HepG2 (cell line): ENCODE data around the gene MINDY2. TPM values are rescaled to one million over a fixed set of nuclear protein-coding genes. Genes with fewer than 3 reads are reported as not detected.
A peak's percentile ranks its signal among the peaks of the same experiment; 100 is the strongest.

ENCODE experiments used
- ASH2L ChIP-seq: fragments of 300-600, 200-600 bp; sonication (generic); IDR thresholded peaks from 2 replicates; pipeline ENCODE4 v1.7.0; 2017; ENCODE audit warnings: low read depth, mild to moderate bottlenecking, moderate library complexity, mixed read lengths, low read length; ENCODE audit not compliant: insufficient read length
- DPF2 ChIP-seq: sonication (generic); formaldehyde crosslinking; IDR thresholded peaks from 2 replicates; pipeline ENCODE4 v1.4.0; 2020; ENCODE audit warnings: mild to moderate bottlenecking, low read depth, missing genetic modification reagents, borderline replicate concordance
- ETV5 ChIP-seq: IDR thresholded peaks from 2 replicates; pipeline ENCODE4 v1.6.1; 2018; ENCODE audit warnings: missing biosample characterization, missing genetic modification reagents, inconsistent platforms, borderline replicate concordance
- GTF2F1 ChIP-seq: fragments of 150-350 bp; IDR thresholded peaks from 2 replicates; pipeline ENCODE4 v1.6.1; 2014; ENCODE audit warnings: low read length
- MBD4 ChIP-seq: IDR thresholded peaks from 2 replicates; pipeline ENCODE4 v1.6.1; 2012; ENCODE audit warnings: low read length, inconsistent platforms, borderline replicate concordance
- MEIS2 ChIP-seq: sonication (generic); formaldehyde crosslinking; IDR thresholded peaks from 2 replicates; pipeline ENCODE4 v1.9.0; 2021; ENCODE audit warnings: mild to moderate bottlenecking, missing genetic modification reagents
- NR2F1 ChIP-seq, 2 experiments: fragments of 450-650 bp in 1 of 2; formaldehyde crosslinking in 1 of 2; IDR thresholded peaks; 2 replicates each; pipeline versions ENCODE4 v1.5.0 to v1.6.1; 2016 to 2020; ENCODE audit warnings: mild to moderate bottlenecking in 1 of 2, missing compliant biosample characterization in 1 of 2, missing genetic modification reagents in 1 of 2, moderate library complexity in 1 of 2
- NR2F2 ChIP-seq: IDR thresholded peaks from 2 replicates; pipeline ENCODE4 v1.6.1; 2012; ENCODE audit warnings: low read depth, inconsistent platforms, borderline replicate concordance
- TCF7L2 ChIP-seq: IDR thresholded peaks from 2 replicates; pipeline ENCODE4 v1.6.1; 2011; ENCODE audit warnings: mild to moderate bottlenecking, low read depth, low read length, moderate library complexity
- TP53 ChIP-seq: sonication (generic); formaldehyde crosslinking; conservative IDR thresholded peaks from 2 replicates; pipeline ENCODE4 v1.4.0; 2020; ENCODE audit warnings: missing genetic modification reagents
- YEATS2 ChIP-seq: sonication (generic); formaldehyde crosslinking; IDR thresholded peaks from 2 replicates; pipeline ENCODE4 v1.4.0; 2020; ENCODE audit warnings: missing genetic modification reagents, borderline replicate concordance
- ZNF33A ChIP-seq: sonication (generic); formaldehyde crosslinking; IDR thresholded peaks from 2 replicates; pipeline ENCODE4 v1.5.1; 2020; ENCODE audit warnings: missing genetic modification reagents, mild to moderate bottlenecking, moderate library complexity, borderline replicate concordance
- ZNF343 ChIP-seq: sonication (generic); formaldehyde crosslinking; IDR thresholded peaks from 2 replicates; pipeline ENCODE4 v1.4.0; 2020; ENCODE audit warnings: mild to moderate bottlenecking, missing genetic modification reagents
- ZNF577 ChIP-seq: sonication (generic); formaldehyde crosslinking; IDR thresholded peaks from 2 replicates; pipeline ENCODE4 v1.4.0; 2020; ENCODE audit warnings: mild to moderate bottlenecking, low read depth, missing genetic modification reagents, borderline replicate concordance
- polyA plus RNA-seq, 8 experiments: library from polyadenylated mRNA; depleted of rRNA in 3 of 8; stranded (reverse) in 7 of 8; unstranded in 1 of 8; fragments of >200 nt; fragmentation: Illumina TruSeq in 4 of 8; extraction: Trizol in 4 of 8; gene quantifications; 2 replicates each; pipeline versions ENCODE4 v1.2.1 to v1.2.3, GENCODE V29; 2011 to 2016; ENCODE audit warnings: low read depth in 4 of 8, missing spikeins in 1 of 8, mixed read lengths in 1 of 8; ENCODE audit not compliant: insufficient read depth in 1 of 8
- total RNA-seq, 5 experiments: library from RNA; depleted of rRNA; stranded (reverse); fragments of >200 nt; fragmentation: Illumina TruSeq; extraction: Trizol; gene quantifications; 2 replicates each; pipeline ENCODE4 v1.2.3, GENCODE V29; 2016; ENCODE audit warnings: low read depth in 1 of 5
- TF ChIP-seq, protein P1 (sequence below): sonication (generic); formaldehyde crosslinking; IDR thresholded peaks from 2 replicates; pipeline ENCODE4 v1.4.0; 2020; ENCODE audit warnings: missing genetic modification reagents
- TF ChIP-seq, protein P2 (sequence below): sonication (generic); formaldehyde crosslinking; IDR thresholded peaks from 2 replicates; pipeline ENCODE4 v1.9.0; 2021; ENCODE audit warnings: missing genetic modification reagents, borderline replicate concordance
- TF ChIP-seq, protein P3 (sequence below): sonication (generic); formaldehyde crosslinking; IDR thresholded peaks from 2 replicates; pipeline ENCODE4 v1.4.0; 2020; ENCODE audit warnings: missing genetic modification reagents
- TF ChIP-seq, protein P4 (sequence below): fragments of 450-650 bp; IDR thresholded peaks from 2 replicates; pipeline ENCODE4 v1.6.1; 2016
- TF ChIP-seq, protein P5 (sequence below): IDR thresholded peaks from 2 replicates; pipeline ENCODE4 v1.6.1; 2012; ENCODE audit warnings: low read length, improper control_type of control experiment

The MINDY2 gene
- total and polyA plus RNA-seq, 2 of the 13 experiments (the other 11 are each of a cell fraction or from before 2014, with no cell fraction given): 7.2 to 12.6 TPM

DNA sequence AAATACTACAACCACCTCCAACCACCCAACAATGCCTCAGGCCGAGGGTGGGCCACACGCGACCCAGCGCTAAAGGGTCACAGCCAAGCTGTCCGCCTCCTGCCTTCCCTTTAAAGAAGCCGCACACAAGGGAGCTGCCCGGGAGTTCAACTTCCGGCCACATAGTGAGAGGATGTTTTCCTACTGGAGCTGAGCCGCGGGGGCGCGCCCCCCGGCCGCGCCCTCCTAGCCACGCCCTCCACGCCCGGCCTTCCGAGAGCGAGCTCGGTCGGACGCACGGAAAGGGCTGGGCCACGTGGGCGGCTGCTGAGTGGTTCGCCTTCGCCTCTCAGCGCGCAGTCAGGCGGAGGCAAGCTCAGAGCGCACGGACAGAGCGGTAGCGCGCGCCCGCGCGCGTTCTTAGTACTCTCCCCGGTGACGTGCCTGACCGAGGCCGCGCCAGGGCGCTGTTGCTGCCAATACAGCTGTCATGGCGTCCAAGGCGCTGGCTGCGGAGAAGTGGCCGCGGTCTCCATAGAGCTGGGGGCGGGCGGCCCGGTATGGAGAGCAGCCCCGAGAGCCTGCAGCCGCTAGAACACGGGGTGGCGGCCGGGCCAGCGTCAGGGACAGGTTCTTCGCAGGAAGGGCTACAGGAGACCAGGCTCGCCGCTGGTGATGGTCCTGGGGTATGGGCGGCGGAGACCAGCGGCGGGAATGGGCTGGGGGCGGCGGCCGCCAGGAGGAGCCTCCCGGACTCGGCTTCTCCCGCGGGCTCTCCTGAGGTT, at the start of gene MINDY2 (continued):
- TF ChIP-seq ZNF577 (CRISPR knock-in tag) (0 out of 2 replicates have a peak, but pooled peaks have one; percentile 51), ASH2L (peak; percentile 75), ZNF343 (CRISPR knock-in tag) (peak; percentile 75), NR2F2 (0 out of 2 replicates have a peak, but pooled peaks have one; percentile 65), TCF7L2 (no peak), TP53 (CRISPR knock-in tag) (0 out of 2 replicates have a peak, but pooled peaks have one; percentile 23), GTF2F1 (no peak), YEATS2 (CRISPR knock-in tag) (peak; percentile 67; the same call in 1 of the 2 replicates), NR2F1 (CRISPR knock-in tag; IDR thresholded peaks at IDR 0.05) (peak; percentile 30 to 86; a peak in 2 of 4 replicates), ZNF33A (CRISPR knock-in tag) (no peak; the same call in 1 of the 2 replicates), MEIS2 (CRISPR knock-in tag) (peak; percentile 66; the same call in 1 of the 2 replicates), ETV5 (peak; percentile 94), DPF2 (CRISPR knock-in tag) (no peak; the same call in 1 of the 2 replicates), MBD4 (no peak)
- TF ChIP-seq, protein P1, sequence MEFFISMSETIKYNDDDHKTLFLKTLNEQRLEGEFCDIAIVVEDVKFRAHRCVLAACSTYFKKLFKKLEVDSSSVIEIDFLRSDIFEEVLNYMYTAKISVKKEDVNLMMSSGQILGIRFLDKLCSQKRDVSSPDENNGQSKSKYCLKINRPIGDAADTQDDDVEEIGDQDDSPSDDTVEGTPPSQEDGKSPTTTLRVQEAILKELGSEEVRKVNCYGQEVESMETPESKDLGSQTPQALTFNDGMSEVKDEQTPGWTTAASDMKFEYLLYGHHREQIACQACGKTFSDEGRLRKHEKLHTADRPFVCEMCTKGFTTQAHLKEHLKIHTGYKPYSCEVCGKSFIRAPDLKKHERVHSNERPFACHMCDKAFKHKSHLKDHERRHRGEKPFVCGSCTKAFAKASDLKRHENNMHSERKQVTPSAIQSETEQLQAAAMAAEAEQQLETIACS (CRISPR knock-in tag): peak; percentile 99
- TF ChIP-seq, protein P2, sequence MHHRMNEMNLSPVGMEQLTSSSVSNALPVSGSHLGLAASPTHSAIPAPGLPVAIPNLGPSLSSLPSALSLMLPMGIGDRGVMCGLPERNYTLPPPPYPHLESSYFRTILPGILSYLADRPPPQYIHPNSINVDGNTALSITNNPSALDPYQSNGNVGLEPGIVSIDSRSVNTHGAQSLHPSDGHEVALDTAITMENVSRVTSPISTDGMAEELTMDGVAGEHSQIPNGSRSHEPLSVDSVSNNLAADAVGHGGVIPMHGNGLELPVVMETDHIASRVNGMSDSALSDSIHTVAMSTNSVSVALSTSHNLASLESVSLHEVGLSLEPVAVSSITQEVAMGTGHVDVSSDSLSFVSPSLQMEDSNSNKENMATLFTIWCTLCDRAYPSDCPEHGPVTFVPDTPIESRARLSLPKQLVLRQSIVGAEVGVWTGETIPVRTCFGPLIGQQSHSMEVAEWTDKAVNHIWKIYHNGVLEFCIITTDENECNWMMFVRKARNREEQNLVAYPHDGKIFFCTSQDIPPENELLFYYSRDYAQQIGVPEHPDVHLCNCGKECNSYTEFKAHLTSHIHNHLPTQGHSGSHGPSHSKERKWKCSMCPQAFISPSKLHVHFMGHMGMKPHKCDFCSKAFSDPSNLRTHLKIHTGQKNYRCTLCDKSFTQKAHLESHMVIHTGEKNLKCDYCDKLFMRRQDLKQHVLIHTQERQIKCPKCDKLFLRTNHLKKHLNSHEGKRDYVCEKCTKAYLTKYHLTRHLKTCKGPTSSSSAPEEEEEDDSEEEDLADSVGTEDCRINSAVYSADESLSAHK (CRISPR knock-in tag): no peak
- TF ChIP-seq, protein P3, sequence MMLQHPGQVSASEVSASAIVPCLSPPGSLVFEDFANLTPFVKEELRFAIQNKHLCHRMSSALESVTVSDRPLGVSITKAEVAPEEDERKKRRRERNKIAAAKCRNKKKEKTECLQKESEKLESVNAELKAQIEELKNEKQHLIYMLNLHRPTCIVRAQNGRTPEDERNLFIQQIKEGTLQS: no peak
- TF ChIP-seq, protein P4, sequence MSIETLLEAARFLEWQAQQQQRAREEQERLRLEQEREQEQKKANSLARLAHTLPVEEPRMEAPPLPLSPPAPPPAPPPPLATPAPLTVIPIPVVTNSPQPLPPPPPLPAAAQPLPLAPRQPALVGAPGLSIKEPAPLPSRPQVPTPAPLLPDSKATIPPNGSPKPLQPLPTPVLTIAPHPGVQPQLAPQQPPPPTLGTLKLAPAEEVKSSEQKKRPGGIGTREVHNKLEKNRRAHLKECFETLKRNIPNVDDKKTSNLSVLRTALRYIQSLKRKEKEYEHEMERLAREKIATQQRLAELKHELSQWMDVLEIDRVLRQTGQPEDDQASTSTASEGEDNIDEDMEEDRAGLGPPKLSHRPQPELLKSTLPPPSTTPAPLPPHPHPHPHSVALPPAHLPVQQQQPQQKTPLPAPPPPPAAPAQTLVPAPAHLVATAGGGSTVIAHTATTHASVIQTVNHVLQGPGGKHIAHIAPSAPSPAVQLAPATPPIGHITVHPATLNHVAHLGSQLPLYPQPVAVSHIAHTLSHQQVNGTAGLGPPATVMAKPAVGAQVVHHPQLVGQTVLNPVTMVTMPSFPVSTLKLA: peak; percentile 93
- TF ChIP-seq, protein P5, sequence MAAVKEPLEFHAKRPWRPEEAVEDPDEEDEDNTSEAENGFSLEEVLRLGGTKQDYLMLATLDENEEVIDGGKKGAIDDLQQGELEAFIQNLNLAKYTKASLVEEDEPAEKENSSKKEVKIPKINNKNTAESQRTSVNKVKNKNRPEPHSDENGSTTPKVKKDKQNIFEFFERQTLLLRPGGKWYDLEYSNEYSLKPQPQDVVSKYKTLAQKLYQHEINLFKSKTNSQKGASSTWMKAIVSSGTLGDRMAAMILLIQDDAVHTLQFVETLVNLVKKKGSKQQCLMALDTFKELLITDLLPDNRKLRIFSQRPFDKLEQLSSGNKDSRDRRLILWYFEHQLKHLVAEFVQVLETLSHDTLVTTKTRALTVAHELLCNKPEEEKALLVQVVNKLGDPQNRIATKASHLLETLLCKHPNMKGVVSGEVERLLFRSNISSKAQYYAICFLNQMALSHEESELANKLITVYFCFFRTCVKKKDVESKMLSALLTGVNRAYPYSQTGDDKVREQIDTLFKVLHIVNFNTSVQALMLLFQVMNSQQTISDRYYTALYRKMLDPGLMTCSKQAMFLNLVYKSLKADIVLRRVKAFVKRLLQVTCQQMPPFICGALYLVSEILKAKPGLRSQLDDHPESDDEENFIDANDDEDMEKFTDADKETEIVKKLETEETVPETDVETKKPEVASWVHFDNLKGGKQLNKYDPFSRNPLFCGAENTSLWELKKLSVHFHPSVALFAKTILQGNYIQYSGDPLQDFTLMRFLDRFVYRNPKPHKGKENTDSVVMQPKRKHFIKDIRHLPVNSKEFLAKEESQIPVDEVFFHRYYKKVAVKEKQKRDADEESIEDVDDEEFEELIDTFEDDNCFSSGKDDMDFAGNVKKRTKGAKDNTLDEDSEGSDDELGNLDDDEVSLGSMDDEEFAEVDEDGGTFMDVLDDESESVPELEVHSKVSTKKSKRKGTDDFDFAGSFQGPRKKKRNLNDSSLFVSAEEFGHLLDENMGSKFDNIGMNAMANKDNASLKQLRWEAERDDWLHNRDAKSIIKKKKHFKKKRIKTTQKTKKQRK: no peak
